Iris pigment epithelial cell (primary cell): ENCODE data around the gene CEP19.
"Not testable (repeated sequence)": the region's sequence is repeated elsewhere in the genome, so short reads cannot be mapped to it uniquely, and the experiment has no call there.

Experiments
- DNase-seq: peaks from one replicate; pipeline ENCODE4 v3.0.0-alpha.2; 2011; ENCODE audit warnings: low read depth

Gene CEP19

GRCh38 chr3:196711838-196712513, at the start of gene CEP19, which contains the start of gene PIGX:
CEP19 (minus strand) TSS chr3:196712250; CDS start chr3:196708657, 3,593 bp downstream.
PIGX (plus strand) TSS chr3:196712377.
- DNase-seq: peak; percentile 84

- peak; percentile 93 for DNase-seq
These were observed 46.1 kb upstream of the CEP19 start for GRCh38 chr3:196757876-196758739.

GRCh38 chr3:196756732-196757131, 44.7 kb upstream of the CEP19 start:
- DNase-seq: no peak

GRCh38 chr3:196754091-196754981, 42.3 kb upstream of the CEP19 start:
- DNase-seq: peak; percentile 26

- no peak for DNase-seq
These were observed 41.2 kb upstream of the CEP19 start for GRCh38 chr3:196753201-196753600.

- DNase-seq: no peak
These were observed 37.1 kb upstream of the CEP19 start for GRCh38 chr3:196749125-196749524.

GRCh38 chr3:196743569-196743968, 31.5 kb upstream of the CEP19 start:
- not testable (repeated sequence) for DNase-seq

GRCh38 chr3:196741249-196741889, 29.3 kb upstream of the CEP19 start:
- DNase-seq: no peak

GRCh38 chr3:196740481-196741248, 28.6 kb upstream of the CEP19 start:
- peak; percentile 67 for DNase-seq

- DNase-seq: peak; percentile 87
These were observed 27.8 kb upstream of the CEP19 start, which contains the start of gene PAK2 for GRCh38 chr3:196739671-196740480. PAK2 (plus strand) TSS chr3:196739857; CDS start chr3:196782647, 42,790 bp downstream.

- no peak for DNase-seq
These were observed 25.6 kb upstream of the CEP19 start for GRCh38 chr3:196737655-196738054.

- peak; percentile 81 for DNase-seq
These were observed 24.8 kb upstream of the CEP19 start for GRCh38 chr3:196736670-196737374.

GRCh38 chr3:196735751-196736150, 23.7 kb upstream of the CEP19 start:
- DNase-seq: peak; percentile 76

- peak; percentile 82 for DNase-seq
These were observed 15.0 kb upstream of the CEP19 start for GRCh38 chr3:196726788-196727675.

GRCh38 chr3:196721097-196721496, 9.0 kb upstream of the CEP19 start:
- no peak for DNase-seq

GRCh38 chr3:196717162-196717561, 5.1 kb upstream of the CEP19 start:
- DNase-seq: not testable (repeated sequence)

- DNase-seq: peak; percentile 61
These were observed 714 bp upstream of the CEP19 start for GRCh38 chr3:196712514-196713413.
